ENCODE data around the gene DYNLT1. TPM values are rescaled to one million over a fixed set of nuclear protein-coding genes. Genes with fewer than 3 reads are reported as not detected.
A peak's percentile ranks its signal among the peaks of the same experiment; 100 is the strongest.

Gene DYNLT1
- total and polyA plus RNA-seq, 2 experiments from 2014 or later, result 60.9 to 241 TPM

DNA sequence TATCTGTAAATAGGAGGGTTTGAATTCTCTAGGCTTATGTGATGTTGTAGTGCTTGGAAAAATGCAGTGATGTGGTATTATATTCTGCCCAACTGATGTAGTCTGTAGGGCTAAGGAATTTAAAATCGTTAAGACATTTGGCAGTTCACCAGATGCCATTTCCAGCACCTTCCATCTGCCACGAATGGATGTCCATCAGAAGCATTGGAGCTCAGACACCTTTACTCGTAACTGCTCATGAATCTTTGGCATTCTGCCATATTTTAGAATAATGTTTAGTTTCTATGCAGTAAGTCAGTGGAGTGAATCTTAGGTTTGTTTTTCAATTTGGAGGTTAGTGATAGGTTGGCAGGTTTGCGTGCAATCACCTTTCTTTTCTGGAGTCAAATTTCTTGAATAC is 3.0 kb upstream of the DYNLT1 start:
- Histone ChIP-seq H3K27me3 (ENCODE audit: insufficient read depth) (peaks cover 12% of the 10 kb centered on the region), H3K4me3 (no peak overlapping the region), H3F3A (replicated peaks; ENCODE audit: low read depth) (no peaks in the 10 kb centered on the region), H3K27ac (ENCODE audit: low read depth) (no peak overlapping the region), H4K20me1 (replicated peaks; ENCODE audit: insufficient read depth) (peaks cover 9% of the 10 kb centered on the region; the same call in 1 of the 2 replicates), H3K9me2 (ENCODE audit: insufficient read depth) (no peaks in the 10 kb centered on the region), H2AFZ (no peak overlapping the region), H3K4me1 (ENCODE audit: insufficient read depth) (peaks cover 4% of the 10 kb centered on the region), H3K36me3 (ENCODE audit: insufficient read depth) (no peaks in the 10 kb centered on the region), H3K79me2 (replicated peaks; ENCODE audit: insufficient read depth) (peaks cover 16% of the 10 kb centered on the region), H3K4me2 (no peak overlapping the region)
- no peak overlapping the region for H3K27ac Mint-ChIP-seq
- DNase-seq (ENCODE audit: low spot score) (no peak), ATAC-seq (no peak)
- peaks cover 12% of the 10 kb centered on the region for H3K27me3 Mint-ChIP-seq (ENCODE audit: insufficient read depth, low read depth, poor library complexity)
- H3K36me3 Mint-ChIP-seq (ENCODE audit: low read depth), result no peaks in the 10 kb centered on the region
- H3K4me3 Mint-ChIP-seq, result no peak overlapping the region
- H3K4me1 Mint-ChIP-seq, result peaks cover 15% of the 10 kb centered on the region
- TF ChIP-seq ZNF331 (CRISPR knock-in tag; IDR thresholded peaks at IDR 0.05; ENCODE audit: low read depth) (no peak), NANOG (IDR thresholded peaks at IDR 0.05; ENCODE audit: borderline replicate concordance) (no peak), EZH2phosphoT487 (IDR thresholded peaks at IDR 0.05; ENCODE audit: unreplicated experiment) (no peak), POLR2AphosphoS5 (IDR thresholded peaks at IDR 0.05; ENCODE audit: low read depth) (no peak), JUNB (IDR thresholded peaks at IDR 0.05; ENCODE audit: unreplicated experiment) (no peak), CTCF (conservative IDR thresholded peaks at IDR 0.05; ENCODE audit: low read depth in 2 of 2) (no peak), ZNF114 (CRISPR knock-in tag; IDR thresholded peaks at IDR 0.05) (no peak)
- TF ChIP-seq, protein P1, sequence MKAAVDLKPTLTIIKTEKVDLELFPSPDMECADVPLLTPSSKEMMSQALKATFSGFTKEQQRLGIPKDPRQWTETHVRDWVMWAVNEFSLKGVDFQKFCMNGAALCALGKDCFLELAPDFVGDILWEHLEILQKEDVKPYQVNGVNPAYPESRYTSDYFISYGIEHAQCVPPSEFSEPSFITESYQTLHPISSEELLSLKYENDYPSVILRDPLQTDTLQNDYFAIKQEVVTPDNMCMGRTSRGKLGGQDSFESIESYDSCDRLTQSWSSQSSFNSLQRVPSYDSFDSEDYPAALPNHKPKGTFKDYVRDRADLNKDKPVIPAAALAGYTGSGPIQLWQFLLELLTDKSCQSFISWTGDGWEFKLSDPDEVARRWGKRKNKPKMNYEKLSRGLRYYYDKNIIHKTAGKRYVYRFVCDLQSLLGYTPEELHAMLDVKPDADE (IDR thresholded peaks at IDR 0.05), result no peak
- H3K9me3 Mint-ChIP-seq, result no peaks in the 10 kb centered on the region

GRCh38 chr6:158646023-158646910 is 1.7 kb upstream of the DYNLT1 start:
- H3K36me3 ChIP-seq (ENCODE audit: insufficient read depth), result no peaks in the 10 kb centered on the region
- peaks cover 12% of the 10 kb centered on the region for H3K27me3 ChIP-seq (ENCODE audit: insufficient read depth)
- Mint-ChIP-seq H3K9me3 (no peaks in the 10 kb centered on the region), H3K27ac (no peak overlapping the region), H3K4me1 (peaks cover 17% of the 10 kb centered on the region), H3K27me3 (ENCODE audit: insufficient read depth, low read depth, poor library complexity) (peaks cover 12% of the 10 kb centered on the region), H3K4me3 (peak overlapping the region; percentile 89), H3K36me3 (ENCODE audit: low read depth) (peaks cover 3% of the 10 kb centered on the region; the same call in 1 of the 3 replicates)
- peaks cover 28% of the 10 kb centered on the region for H3K79me2 ChIP-seq (replicated peaks; ENCODE audit: insufficient read depth)
- peaks cover 4% of the 10 kb centered on the region for H3K4me1 ChIP-seq (ENCODE audit: insufficient read depth)
- TF ChIP-seq CREB1 (CRISPR knock-in tag; IDR thresholded peaks at IDR 0.05; ENCODE audit: low read depth) (no peak), JUNB (IDR thresholded peaks at IDR 0.05; ENCODE audit: unreplicated experiment) (no peak), STAT1 (IDR thresholded peaks at IDR 0.05; ENCODE audit: unreplicated experiment) (no peak), ZNF114 (CRISPR knock-in tag; IDR thresholded peaks at IDR 0.05) (no peak)
- TF ChIP-seq, protein P1 (IDR thresholded peaks at IDR 0.05), result no peak
- no peak overlapping the region for H2AFZ ChIP-seq
- no peak overlapping the region for H3K4me3 ChIP-seq
- no peaks in the 10 kb centered on the region for H3K9me2 ChIP-seq (ENCODE audit: insufficient read depth)
- peaks cover 20% of the 10 kb centered on the region; the same call in 1 of the 2 replicates for H4K20me1 ChIP-seq (replicated peaks; ENCODE audit: insufficient read depth)
- DNase-seq (ENCODE audit: low spot score), result no peak
- no peak overlapping the region for H3K4me2 ChIP-seq
- H3F3A ChIP-seq (replicated peaks; ENCODE audit: low read depth), result no peaks in the 10 kb centered on the region
- H3K27ac ChIP-seq (ENCODE audit: low read depth), result no peak overlapping the region
- ATAC-seq, result no peak

Measured in GM23338 (cell line).